Activated naive CD8-positive, alpha-beta T cell treated with anti-CD3 and anti-CD28 coated beads for 36 hours (primary cell): ENCODE results near the gene DUSP16. TPM values are rescaled to one million over a fixed set of nuclear protein-coding genes. Genes with fewer than 3 reads are reported as not detected.
"Not testable (repeated sequence)": the region's sequence is repeated elsewhere in the genome, so short reads cannot be mapped to it uniquely, and the experiment has no call there.

Experiments
- DNase-seq: peaks from one replicate; pipeline ENCODE4 v3.0.0; 2021
- H3K27ac Mint-ChIP-seq: one replicate; pipeline ENCODE4 v1.8.0; 2022; ENCODE audit warnings: mild to moderate bottlenecking, moderate library complexity, mixed read lengths
- H3K27me3 Mint-ChIP-seq: one replicate; pipeline ENCODE4 v1.8.0; 2022; ENCODE audit warnings: mild to moderate bottlenecking, mixed read lengths
- H3K36me3 Mint-ChIP-seq: one replicate; pipeline ENCODE4 v1.8.0; 2021; ENCODE audit warnings: mild to moderate bottlenecking, mixed read lengths
- H3K4me1 Mint-ChIP-seq: one replicate; pipeline ENCODE4 v1.8.0; 2021; ENCODE audit warnings: mixed read lengths
- H3K4me3 Mint-ChIP-seq: one replicate; pipeline ENCODE4 v1.8.0; 2022; ENCODE audit warnings: mild to moderate bottlenecking, moderate library complexity, mixed read lengths
- H3K9me3 Mint-ChIP-seq: one replicate; pipeline ENCODE4 v1.8.0; 2022; ENCODE audit warnings: mixed read lengths
- total RNA-seq, 2 experiments: library from RNA; stranded (reverse); gene quantifications; one replicate each; pipeline ENCODE4 v1.2.3, GENCODE V29; 2021

The DUSP16 gene
- total RNA-seq, 2 experiments from 2014 or later: 21.6 to 24.4 TPM

DNA sequence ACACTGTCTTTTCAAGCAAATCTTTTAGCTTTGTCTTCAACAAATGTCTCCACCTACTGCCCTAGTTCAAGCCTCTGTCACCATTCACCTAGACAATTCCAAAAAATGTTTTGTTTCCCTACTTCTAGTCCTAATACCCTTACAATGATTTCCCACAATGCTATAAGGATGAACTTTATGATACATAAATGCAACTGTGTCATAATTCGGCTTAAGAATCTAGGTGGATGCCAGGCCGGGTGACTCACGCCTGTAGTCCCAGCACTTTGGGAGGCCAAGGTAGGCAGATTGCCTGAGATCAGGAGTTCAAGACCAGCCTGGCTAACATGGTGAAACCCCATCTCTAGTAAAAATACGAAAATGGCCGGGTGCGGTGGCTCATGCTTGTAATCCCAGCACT lies 28.3 kb upstream of the DUSP16 start:
- H3K36me3 Mint-ChIP-seq: no peaks in the 10 kb centered on the region
- H3K9me3 Mint-ChIP-seq: no peaks in the 10 kb centered on the region
- no peak overlapping the region for H3K4me3 Mint-ChIP-seq
- H3K4me1 Mint-ChIP-seq: peaks cover 2% of the 10 kb centered on the region
- no peak overlapping the region for H3K27ac Mint-ChIP-seq
- H3K27me3 Mint-ChIP-seq: peaks cover 4% of the 10 kb centered on the region
- DNase-seq: no peak

DNA sequence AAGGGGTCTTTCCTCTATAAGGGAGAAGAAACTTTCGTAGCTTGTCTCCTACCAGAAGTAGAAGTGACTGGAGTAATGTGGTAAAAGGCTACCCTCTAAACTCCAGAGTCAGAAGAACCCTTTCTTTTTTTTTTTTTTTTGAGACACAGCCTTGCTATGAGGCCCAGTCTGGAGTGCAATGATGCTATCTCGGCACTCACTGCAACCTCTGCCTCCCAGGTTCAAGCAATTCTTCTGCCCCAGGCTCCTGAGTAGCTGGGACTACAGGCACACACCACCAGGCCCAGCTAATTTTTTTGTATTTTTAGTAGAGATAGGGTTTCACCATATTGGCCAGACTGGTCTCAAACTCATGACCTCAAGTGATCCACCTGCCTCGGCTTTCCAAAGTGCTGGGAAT lies 25.8 kb upstream of the DUSP16 start:
- H3K4me1 Mint-ChIP-seq, H3K27ac Mint-ChIP-seq, H3K36me3 Mint-ChIP-seq, H3K4me3 Mint-ChIP-seq, H3K9me3 Mint-ChIP-seq, H3K27me3 Mint-ChIP-seq, DNase-seq: not testable (repeated sequence)

DNA sequence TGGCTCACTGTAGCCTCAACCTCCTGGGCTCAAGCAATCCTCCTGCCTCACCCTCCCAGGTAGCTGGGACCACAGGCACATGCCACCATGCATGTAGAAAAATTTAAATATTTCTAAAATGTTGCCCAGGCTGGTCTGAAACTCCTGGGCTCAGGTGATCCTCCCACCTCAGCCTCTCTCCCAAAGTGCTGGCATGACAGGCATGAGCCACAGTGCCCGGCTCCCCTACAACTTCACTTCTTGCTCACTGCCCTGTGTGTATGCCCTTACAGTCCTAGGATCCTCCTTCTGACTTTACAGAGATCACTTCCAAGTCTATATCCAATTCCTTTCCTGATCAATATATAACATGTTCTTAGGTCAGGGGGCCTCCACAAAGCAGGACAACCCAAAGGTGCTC lies 25.2 kb upstream of the DUSP16 start:
- Mint-ChIP-seq H3K9me3 (no peaks in the 10 kb centered on the region), H3K36me3 (no peaks in the 10 kb centered on the region), H3K4me1 (peaks cover 10% of the 10 kb centered on the region), H3K27ac (no peak overlapping the region), H3K4me3 (no peak overlapping the region), H3K27me3 (peaks cover 4% of the 10 kb centered on the region)
- DNase-seq: no peak

DNA sequence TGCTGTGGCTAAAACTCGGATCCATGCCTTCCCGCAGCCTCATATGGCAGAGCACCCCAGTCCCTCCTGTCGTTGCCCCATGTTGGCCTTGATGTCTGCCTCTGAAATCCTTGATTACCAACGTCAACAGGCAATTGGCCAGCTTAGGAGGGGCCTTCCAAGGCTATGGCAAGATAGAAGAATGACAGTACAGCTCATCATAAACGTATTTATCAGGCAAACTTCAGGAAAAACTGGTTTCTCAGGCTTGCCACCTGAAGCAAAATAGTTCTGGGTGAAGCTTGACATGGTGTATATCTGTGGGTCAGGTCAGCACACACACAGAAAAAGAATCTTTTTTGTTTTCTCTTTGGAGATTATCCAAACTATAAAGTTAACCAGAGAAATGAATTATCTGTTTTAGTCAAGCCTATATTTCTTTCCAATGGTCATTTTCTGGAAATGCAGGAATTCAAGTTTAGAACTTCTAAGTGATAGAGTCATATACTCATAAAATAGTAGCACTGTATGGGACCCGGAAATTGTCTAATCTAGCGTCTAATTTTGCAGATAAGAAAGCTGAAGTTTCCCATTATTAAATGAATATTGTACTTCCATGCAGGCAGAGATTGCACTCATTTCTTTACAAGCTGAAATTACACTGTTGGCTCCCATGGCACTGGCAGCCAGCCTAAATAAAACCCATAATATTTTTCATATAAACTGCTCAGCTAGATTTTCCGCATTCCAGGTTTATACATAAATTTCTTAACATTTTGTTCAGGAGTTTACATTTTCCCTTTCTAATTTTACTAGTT lies 24.4 kb upstream of the DUSP16 start:
- Mint-ChIP-seq H3K4me3 (no peak overlapping the region), H3K27ac (no peak overlapping the region), H3K9me3 (no peaks in the 10 kb centered on the region), H3K36me3 (no peaks in the 10 kb centered on the region), H3K4me1 (peaks cover 15% of the 10 kb centered on the region), H3K27me3 (peaks cover 4% of the 10 kb centered on the region)
- no peak for DNase-seq

DNA sequence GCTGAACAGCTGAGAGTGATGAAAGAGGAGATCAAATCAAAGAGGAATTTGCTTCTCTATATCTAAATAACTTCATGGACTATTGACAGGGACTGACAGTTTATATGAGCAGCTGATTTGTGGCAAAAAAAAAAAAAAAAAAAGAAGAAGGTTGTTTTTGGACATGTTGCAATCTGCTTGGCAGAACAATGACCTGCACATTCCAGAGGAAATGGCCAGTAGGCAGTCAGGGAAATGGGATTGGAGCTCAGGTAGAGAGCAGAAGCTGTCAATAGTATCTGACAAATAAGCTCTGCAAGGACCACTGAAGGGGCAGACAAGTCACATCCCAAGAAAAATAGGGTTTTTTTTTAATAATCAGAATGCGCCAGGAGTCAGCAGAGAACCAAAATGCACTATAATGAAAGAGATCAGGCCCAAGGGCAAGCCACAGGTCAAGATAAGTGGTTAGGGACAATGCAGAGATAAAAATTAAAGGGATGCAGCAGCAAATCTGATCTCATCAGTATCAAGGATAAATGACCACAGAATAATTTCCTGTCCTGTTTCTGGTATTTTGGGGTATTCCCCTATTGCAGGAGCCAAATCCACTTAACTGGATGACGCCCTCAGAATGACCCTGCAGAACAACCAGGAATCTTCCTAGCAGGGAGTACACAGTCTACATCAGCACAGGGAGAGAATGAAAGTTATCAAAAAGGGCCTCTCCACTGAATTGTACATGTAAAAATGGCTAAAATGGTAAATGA lies 22.6 kb upstream of the DUSP16 start:
- Mint-ChIP-seq H3K27ac (no peak overlapping the region), H3K4me3 (no peak overlapping the region), H3K4me1 (peaks cover 15% of the 10 kb centered on the region), H3K9me3 (no peaks in the 10 kb centered on the region), H3K36me3 (no peaks in the 10 kb centered on the region), H3K27me3 (peaks cover 4% of the 10 kb centered on the region)
- DNase-seq: no peak

DNA sequence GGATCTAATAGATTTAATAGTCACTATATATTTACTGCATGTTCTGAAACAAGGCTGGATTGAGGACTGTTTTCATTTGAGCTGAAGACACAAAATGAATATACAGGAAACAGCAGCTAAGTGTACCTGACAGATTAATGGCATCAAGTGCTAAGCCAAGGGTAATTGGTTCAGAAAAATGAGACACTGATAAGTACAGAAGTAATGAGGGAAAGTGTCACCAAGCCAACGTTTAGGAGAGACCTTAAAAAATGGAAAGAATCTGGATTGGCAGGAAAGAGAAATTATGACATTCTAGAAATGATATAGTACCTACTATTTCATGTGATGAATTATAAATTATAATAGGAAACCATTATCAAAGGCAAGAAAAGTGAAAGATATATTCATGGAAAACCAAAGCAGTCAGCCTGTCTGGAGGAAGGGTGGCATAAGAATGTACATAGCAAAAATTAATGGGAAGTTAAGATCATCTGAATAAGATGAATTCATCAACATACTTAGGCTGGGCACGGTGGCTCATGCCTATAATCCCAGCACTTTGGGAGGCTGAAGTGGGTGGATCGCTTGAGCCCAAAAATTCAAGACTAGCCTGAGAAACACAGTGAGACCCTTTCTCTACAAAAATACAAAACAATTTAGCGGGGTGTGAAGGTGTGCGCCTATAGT lies 21.0 kb upstream of the DUSP16 start:
- Mint-ChIP-seq H3K9me3 (no peaks in the 10 kb centered on the region), H3K36me3 (no peaks in the 10 kb centered on the region), H3K27ac (no peak overlapping the region), H3K4me3 (no peak overlapping the region), H3K27me3 (no peaks in the 10 kb centered on the region), H3K4me1 (peaks cover 14% of the 10 kb centered on the region)
- DNase-seq: no peak

DNA sequence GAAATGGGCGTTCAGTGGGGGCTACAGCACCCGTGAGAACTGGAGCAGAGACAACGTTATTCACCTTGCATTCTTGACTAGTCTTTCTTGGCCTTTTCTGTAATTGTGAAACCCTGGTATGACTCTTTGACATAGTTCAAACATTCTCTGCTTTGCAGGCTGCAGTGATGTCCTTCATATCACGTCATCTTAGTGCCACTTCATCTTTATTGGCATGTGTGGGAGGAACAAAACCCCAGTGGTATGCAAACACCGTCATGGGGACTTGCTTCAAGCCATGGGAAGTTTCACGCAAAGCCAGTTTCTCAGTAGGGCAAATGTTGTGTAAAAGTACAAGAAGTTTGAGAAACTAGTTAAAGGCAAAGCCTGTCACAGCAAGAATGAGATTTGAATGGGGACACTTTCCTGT lies 20.2 kb upstream of the DUSP16 start:
- Mint-ChIP-seq H3K9me3 (no peaks in the 10 kb centered on the region), H3K27me3 (no peaks in the 10 kb centered on the region), H3K4me3 (no peak overlapping the region), H3K27ac (no peak overlapping the region), H3K4me1 (peaks cover 14% of the 10 kb centered on the region), H3K36me3 (no peaks in the 10 kb centered on the region)
- peak; percentile 23 for DNase-seq

DNA sequence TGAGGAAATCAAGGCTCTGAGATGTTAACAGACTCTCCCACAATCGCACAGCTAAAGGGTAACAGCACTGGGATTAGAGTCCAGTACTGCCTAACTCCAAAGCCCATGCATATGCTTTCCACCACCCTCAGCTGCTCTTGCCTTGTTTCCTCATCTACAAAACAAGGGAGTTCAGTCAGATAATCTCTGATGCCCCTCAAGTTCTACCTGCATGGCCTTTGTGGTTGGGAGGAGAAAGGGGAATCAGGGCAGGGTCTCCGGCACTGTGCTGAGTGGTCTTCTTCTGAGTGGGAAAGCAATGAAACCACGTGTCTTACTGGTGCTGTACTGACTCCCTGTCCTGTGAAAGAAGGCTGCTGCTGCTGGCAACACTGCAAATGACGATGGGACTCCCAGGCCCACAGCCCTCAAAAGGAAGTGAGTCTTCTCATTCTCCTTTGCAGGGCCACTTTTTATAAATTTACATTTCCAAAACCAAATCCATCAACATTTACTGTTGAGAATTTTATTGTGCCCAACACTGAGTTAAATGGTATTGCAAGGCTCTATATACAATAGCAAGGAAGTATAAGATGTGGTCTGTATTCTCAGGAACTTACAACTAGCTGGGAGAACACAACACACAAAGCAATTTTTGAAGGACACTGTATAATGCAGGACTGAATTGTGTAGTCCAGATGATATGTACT lies 19.7 kb upstream of the DUSP16 start:
- H3K27ac Mint-ChIP-seq: no peak overlapping the region
- no peaks in the 10 kb centered on the region for H3K9me3 Mint-ChIP-seq
- no peak overlapping the region for H3K4me3 Mint-ChIP-seq
- H3K27me3 Mint-ChIP-seq: no peaks in the 10 kb centered on the region
- no peak for DNase-seq
- H3K36me3 Mint-ChIP-seq: no peaks in the 10 kb centered on the region
- peaks cover 14% of the 10 kb centered on the region for H3K4me1 Mint-ChIP-seq

DNA sequence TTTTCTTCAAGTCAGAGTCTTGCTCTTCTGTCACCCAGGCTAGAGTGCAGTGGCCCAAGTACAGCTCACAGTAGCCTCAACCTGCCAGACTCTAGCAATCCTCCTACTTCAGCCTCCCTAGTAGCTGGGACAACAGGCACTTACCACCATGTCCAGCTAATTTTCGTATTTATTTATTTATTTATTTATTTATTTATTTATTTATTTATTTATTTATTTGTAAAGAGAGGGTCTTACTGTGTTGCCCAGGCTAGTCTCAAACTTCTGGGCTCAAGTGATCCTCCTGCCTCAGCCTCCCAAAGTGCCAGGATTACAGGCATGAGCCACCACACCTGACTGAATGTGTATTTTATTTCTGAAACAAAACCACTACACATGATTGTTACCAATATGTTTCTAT lies 18.1 kb upstream of the DUSP16 start:
- H3K27me3 Mint-ChIP-seq, H3K27ac Mint-ChIP-seq, H3K4me3 Mint-ChIP-seq, H3K36me3 Mint-ChIP-seq, DNase-seq, H3K9me3 Mint-ChIP-seq: not testable (repeated sequence)
- peaks cover 14% of the 10 kb centered on the region for H3K4me1 Mint-ChIP-seq

DNA sequence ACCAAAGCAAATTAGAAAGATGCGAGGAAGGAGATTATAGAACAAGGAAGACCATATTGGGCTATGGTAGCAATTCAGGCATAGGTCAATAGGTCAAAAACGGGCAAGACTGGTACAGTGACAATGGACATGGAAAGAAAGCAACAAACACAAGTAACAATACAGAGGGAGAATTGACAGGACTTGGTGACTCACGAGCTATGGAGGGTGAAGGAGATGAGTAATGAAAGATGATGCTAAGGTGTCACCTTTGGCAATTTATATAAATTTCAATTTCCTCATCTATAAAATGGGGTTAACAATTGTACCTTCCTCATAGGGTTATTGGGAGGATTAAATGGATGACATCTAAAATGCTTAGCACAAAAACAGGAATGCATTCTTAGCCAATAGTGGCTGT lies 15.1 kb upstream of the DUSP16 start:
- Mint-ChIP-seq H3K4me1 (peaks cover 4% of the 10 kb centered on the region), H3K27me3 (no peaks in the 10 kb centered on the region), H3K36me3 (no peaks in the 10 kb centered on the region), H3K27ac (no peak overlapping the region), H3K9me3 (no peaks in the 10 kb centered on the region), H3K4me3 (no peak overlapping the region)
- DNase-seq: no peak

DNA sequence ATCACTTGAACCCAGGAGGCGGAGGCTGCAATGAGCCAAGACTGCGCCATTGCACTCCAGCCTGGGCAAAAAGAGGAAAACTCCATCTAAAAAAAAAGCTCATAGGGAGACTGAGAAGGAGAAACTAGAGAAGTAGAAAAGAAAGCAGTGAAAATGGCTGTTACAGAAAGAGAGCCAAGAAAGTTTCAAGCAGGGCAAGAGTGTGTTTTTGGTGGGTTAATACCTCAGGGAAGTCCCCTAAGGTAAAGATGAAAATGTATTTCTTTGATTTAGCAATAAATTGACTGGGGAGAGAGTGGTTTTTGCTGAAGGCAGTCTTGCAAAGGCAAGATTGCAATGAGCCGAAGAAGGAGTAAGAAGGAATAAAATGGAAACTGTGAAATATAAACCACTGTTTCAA lies 10.0 kb upstream of the DUSP16 start:
- no peak for DNase-seq
- Mint-ChIP-seq H3K4me1 (no peaks in the 10 kb centered on the region), H3K27me3 (no peaks in the 10 kb centered on the region), H3K9me3 (no peaks in the 10 kb centered on the region), H3K36me3 (no peaks in the 10 kb centered on the region), H3K4me3 (no peak overlapping the region), H3K27ac (no peak overlapping the region)

DNA sequence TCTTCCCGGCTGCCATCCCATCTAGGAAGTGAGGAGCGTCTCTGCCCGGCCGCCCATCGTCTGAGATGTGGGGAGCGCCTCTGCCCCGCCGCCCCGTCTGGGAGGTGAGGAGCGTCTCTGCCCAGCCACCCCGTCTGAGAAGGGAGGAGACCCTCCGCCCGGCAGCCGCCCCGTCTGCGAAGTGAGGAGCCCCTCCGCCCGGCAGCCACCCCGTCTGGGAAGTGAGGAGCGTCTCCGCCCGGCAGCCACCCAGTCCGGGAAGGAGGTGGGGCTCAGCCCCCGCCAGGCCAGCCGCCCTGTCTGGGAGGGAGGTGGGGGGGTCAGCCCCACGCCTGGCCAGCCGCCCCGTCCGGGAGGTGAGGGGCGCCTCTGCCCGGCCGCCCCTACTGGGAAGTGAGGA lies 3.3 kb upstream of the DUSP16 start:
- not testable (repeated sequence) for DNase-seq, H3K36me3 Mint-ChIP-seq, H3K4me1 Mint-ChIP-seq, H3K27me3 Mint-ChIP-seq, H3K27ac Mint-ChIP-seq, H3K4me3 Mint-ChIP-seq, H3K9me3 Mint-ChIP-seq

DNA sequence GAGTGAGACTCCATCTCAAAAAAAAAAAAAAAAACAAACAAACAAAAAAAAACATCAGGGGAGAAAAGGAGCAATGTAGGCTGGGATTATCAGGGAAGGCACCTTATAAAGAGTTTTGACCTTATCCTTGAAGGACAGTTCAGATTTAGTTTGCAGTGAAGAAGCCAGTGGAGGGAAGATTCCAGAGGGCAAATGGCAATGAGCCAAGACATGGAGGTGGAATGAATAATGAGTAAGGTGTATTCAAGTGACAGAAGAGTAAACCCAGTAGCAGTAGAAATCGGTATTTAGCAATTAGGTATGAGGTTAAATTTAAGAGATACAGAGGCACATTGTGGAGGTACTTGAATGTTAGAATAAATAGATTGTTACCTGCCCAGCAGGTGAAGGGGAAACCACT lies 2.2 kb upstream of the DUSP16 start:
- Mint-ChIP-seq H3K27ac (no peak overlapping the region), H3K36me3 (peaks cover 3% of the 10 kb centered on the region), H3K4me3 (no peak overlapping the region), H3K9me3 (no peaks in the 10 kb centered on the region), H3K27me3 (no peaks in the 10 kb centered on the region), H3K4me1 (peaks cover 5% of the 10 kb centered on the region)
- no peak for DNase-seq

DNA sequence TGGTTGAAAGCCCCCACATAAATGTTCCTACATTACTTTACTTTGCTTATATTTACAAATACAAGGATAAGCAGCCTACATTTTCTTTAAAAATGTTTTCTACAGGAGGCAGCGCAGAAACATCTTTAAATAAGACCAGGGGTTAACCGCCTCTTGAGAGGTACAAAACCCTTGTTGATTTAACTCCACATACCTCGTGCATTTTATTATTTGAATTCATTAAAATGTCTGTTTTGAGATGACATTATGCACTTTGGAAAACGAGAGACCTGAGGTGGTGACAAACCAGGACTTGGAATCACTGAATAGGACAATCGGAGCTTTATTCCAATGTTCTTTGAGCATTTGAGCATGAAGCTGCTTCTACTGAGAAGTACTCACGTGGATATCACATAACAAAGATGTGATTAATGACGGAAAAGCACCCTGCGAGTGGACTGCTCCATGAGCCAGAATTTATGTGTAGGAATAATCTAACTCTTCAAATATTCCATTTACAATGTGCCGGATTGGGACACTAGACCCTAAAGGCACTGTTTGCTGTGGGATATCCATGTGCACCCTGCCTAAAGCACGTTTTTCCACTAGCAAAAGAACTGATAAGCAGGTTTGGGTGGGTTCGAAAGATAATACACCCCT lies 746 bp upstream of the DUSP16 start:
- Mint-ChIP-seq H3K36me3 (peaks cover 10% of the 10 kb centered on the region), H3K27me3 (no peaks in the 10 kb centered on the region), H3K9me3 (no peaks in the 10 kb centered on the region), H3K27ac (peak overlapping the region; percentile 82), H3K4me3 (peak overlapping the region; percentile 77), H3K4me1 (peaks cover 14% of the 10 kb centered on the region)
- DNase-seq: no peak
